Ovary (tissue), 9 donors: ENCODE results near the gene CEP128. TPM values are rescaled to one million over a fixed set of nuclear protein-coding genes. Genes with fewer than 3 reads are reported as not detected.

ENCODE experiments used
- DNase-seq, 5 donors: peaks; one replicate each; pipeline ENCODE4 v3.0.0-alpha.2; 2019 to 2020
- H3K27ac ChIP-seq, 2 donors: fragments of 200-600 bp; one replicate each; pipeline versions ENCODE4 v1.5.1 to v1.8.0; 2019 to 2022
- H3K27me3 ChIP-seq: fragments of 200-600 bp; one replicate; pipeline ENCODE4 v1.8.0; 2022
- H3K36me3 ChIP-seq: fragments of 200-600 bp; sonication (generic); one replicate; pipeline ENCODE4 v1.5.1; 2019
- H3K4me1 ChIP-seq: one replicate; pipeline ENCODE4 v1.8.1; 2013; ENCODE audit warnings: mild to moderate bottlenecking, moderate library complexity; ENCODE audit not compliant: insufficient read depth
- H3K4me3 ChIP-seq: fragments of 200-600 bp; sonication (generic); one replicate; pipeline ENCODE4 v1.5.1; 2017
- H3K9me3 ChIP-seq, 2 donors: fragments of 200-600 bp in 1 of 2; sonication (generic) in 1 of 2; one replicate each; pipeline versions ENCODE4 v1.5.1 to v1.8.1; 2013 to 2019; ENCODE audit warnings: mild to moderate bottlenecking in 1 of 2, moderate library complexity in 1 of 2
- CTCF ChIP-seq, 3 donors: fragments of 450-650 bp in 2 of 3; fragments of 200-600 bp in 1 of 3; IDR thresholded peaks; one replicate each; pipeline versions ENCODE4 v1.5.1 to v1.8.0; 2016 to 2022; ENCODE audit warnings: antibody characterized with exemption in 3 of 3, mild to moderate bottlenecking in 1 of 3
- EP300 ChIP-seq: sonication (generic); formaldehyde crosslinking; IDR thresholded peaks from one replicate; pipeline ENCODE4 v1.6.1; 2017; ENCODE audit warnings: antibody characterized with exemption
- POLR2A ChIP-seq: fragments of 450-650 bp; IDR thresholded peaks from one replicate; pipeline ENCODE4 v1.6.1; 2017; ENCODE audit warnings: antibody characterized with exemption, mild to moderate bottlenecking, moderate library complexity
- WGBS, 3 donors: extraction: QIAGEN DNeasy Blood & Tissue Kit in 1 of 3; methylation state at CpG; one replicate each; pipeline versions ENCODE4 v1.1.5 to v1.1.7; 2013 to 2017; 5-methylcytosine and 5-hydroxymethylcytosine counted together
- intact Hi-C, 4 donors: fragments of 100-400 bp; cut with DNase I; formaldehyde crosslinking; loops; one replicate each; pipeline versions ENCODE4 v1.11.0 to v1.15.1; 2022 to 2023
- polyA plus RNA-seq, 2 donors: library from polyadenylated mRNA; stranded (reverse); fragments of 200-250 nt in 1 of 2; fragments of 350-450 nt in 1 of 2; fragmentation: Illumina TruSeq in 1 of 2; extraction: RNeasy Lipid Tissue Mini Kit (QIAGEN cat#74804) in 1 of 2; gene quantifications; one replicate each; pipeline ENCODE4 v1.2.3, GENCODE V29; 2013 to 2014
- total RNA-seq, 7 donors: library from RNA; depleted of rRNA in 2 of 7; stranded (reverse); fragments of >200 nt in 2 of 7; fragmentation: NEBNext Ultra II Directional in 3 of 7; extraction: Animal tissue kit (Norgen Biotek cat#: 25700) in 3 of 7; gene quantifications; one replicate each; pipeline versions ENCODE4 v1.1.0 to v1.2.4, GENCODE V29; 2016 to 2023
- donor health status: DM: no; HTN: no; CAD: no; lungs with moderate emphysema.
- donor health status: DM: no; HTN: no; CAD: no.
- donor health status: Bipolar disorder and iron deficiency.
- donor health status: DM: yes; HTN: yes; CAD: no.
- donor health status: DM: no; HTN: no; CAD: no.
- donor health status: DM: yes; HTN: yes; CAD: no.

Gene CEP128
- total and polyA plus RNA-seq, 9 donors = 1.5 to 14.3 (median 6.4) TPM

DNA sequence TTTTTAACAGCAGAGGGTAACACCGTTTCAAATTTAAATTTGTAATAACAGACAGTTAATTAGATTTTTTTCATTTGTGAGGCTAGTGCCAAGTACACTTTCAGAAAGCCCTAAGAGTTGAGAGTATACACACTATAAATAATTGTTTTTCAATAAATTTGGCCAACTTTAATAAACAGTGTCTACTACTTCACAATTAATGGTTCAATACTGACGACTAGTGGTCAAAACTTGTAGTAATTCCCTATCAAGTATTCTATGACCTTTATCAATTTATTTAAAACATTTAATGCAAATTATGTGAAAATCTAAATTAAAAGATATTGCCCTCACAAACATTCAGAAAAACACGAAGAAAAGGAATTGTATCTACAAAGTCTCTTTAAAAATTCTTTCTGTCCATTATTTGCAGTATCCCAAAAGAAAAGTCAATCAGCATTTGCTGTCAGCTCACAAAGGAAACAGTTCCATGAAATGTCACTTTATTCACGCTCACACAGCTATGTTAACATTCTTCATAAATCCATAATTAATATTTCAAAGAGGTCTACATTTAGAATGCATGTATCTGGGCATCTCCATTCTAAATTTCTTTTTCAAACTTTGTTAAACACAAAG lies 91.2 kb downstream of the CEP128 start:
- Histone ChIP-seq H3K36me3 (no peaks in the 10 kb centered on the region), H3K27me3 (no peaks in the 10 kb centered on the region), H3K9me3 (no peaks in the 10 kb centered on the region), H3K27ac (no peak overlapping the region), H3K4me3 (no peak overlapping the region), H3K4me1 (no peaks in the 10 kb centered on the region)
- DNase-seq = no peak
- 23 to 25% (median 23%) methylated on average over 4 of the region's 4 CpGs for WGBS, 3 donors
- intact Hi-C loops = no loop called here
- TF ChIP-seq CTCF (IDR thresholded peaks at IDR 0.05) (peak in 2 of 3 donors; percentile 14 to 29), POLR2A (no peak), EP300 (no peak)

- 50 to 84% (median 68%) methylated on average over 2 of the region's 2 CpGs for WGBS, 3 donors
- Histone ChIP-seq H3K4me1 (peaks cover 2% of the 10 kb centered on the region), H3K27ac (no peak overlapping the region), H3K4me3 (no peak overlapping the region), H3K9me3 (no peaks in the 10 kb centered on the region), H3K36me3 (no peaks in the 10 kb centered on the region), H3K27me3 (no peaks in the 10 kb centered on the region)
- TF ChIP-seq POLR2A = no peak
- TF ChIP-seq CTCF (IDR thresholded peaks at IDR 0.05) = no peak
- no peak for TF ChIP-seq EP300
- no peak for DNase-seq
- intact Hi-C loops = loop anchor here in 1 of 4 donors (5.0 kb wide), 1 partner anchor 800 kb away; no protein-coding TSS in a partner anchor
Measured at GRCh38 chr14:80847070-80847469, 94.5 kb downstream of the CEP128 start.

DNA sequence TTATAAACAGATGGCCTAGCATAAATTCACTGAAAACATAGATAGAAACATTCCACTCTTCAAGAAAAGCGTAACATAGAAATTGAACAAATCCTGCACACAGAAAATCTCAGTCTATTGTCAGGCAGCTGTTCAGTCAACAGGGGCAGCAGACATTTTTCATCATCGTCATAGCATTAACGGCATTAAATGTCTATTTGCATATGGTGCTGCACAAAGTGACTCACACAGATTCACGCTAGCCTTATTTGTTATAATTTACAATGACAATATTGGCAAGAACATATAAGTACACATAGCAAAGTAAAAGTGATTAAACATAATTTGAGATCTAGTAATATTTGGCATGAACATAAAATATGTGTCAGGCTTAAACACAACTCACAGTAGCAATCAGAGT lies 95.7 kb downstream of the CEP128 start:
- intact Hi-C loops = loop anchor here in 1 of 4 donors (5.0 kb wide), 1 partner anchor 799 kb away; no protein-coding TSS in a partner anchor
- DNase-seq = no peak
- no peaks in the 10 kb centered on the region for H3K27me3 ChIP-seq
- TF ChIP-seq CTCF (IDR thresholded peaks at IDR 0.05) = no peak
- TF ChIP-seq POLR2A = no peak
- no peak for TF ChIP-seq EP300
- no peak overlapping the region for H3K27ac ChIP-seq
- WGBS, 3 donors = 92 to 98% (median 98%) methylated on average over 4 of the region's 4 CpGs
- H3K36me3 ChIP-seq = no peaks in the 10 kb centered on the region
- peaks cover 2% of the 10 kb centered on the region for H3K4me1 ChIP-seq
- no peaks in the 10 kb centered on the region for H3K9me3 ChIP-seq
- H3K4me3 ChIP-seq = no peak overlapping the region

GRCh38 chr14:80844872-80845271 lies 96.7 kb downstream of the CEP128 start:
- no peaks in the 10 kb centered on the region for H3K27me3 ChIP-seq
- intact Hi-C loops = loop anchor here in 1 of 4 donors (5.0 kb wide), 1 partner anchor 798 kb away; no protein-coding TSS in a partner anchor
- peaks cover 2% of the 10 kb centered on the region for H3K4me1 ChIP-seq
- TF ChIP-seq POLR2A (no peak), CTCF (IDR thresholded peaks at IDR 0.05) (no peak), EP300 (no peak)
- 49 to 76% (median 66%) methylated on average over 2 of the region's 2 CpGs for WGBS, 3 donors
- H3K4me3 ChIP-seq = no peak overlapping the region
- H3K36me3 ChIP-seq = no peaks in the 10 kb centered on the region
- H3K27ac ChIP-seq = no peak overlapping the region
- H3K9me3 ChIP-seq = no peaks in the 10 kb centered on the region
- no peak for DNase-seq
